Heart right ventricle (tissue), 16 donors: ENCODE data around the gene PSORS1C1. TPM values are rescaled to one million over a fixed set of nuclear protein-coding genes. Genes with fewer than 3 reads are reported as not detected.
A peak's percentile ranks its signal among the peaks of the same experiment; 100 is the strongest.

Source experiments
- ATAC-seq, 8 donors: fragments of 200-7000 bp; cut with Tn5 transposase; one replicate each; pipeline ENCODE4 v1.9.1; 2020; ENCODE audit warnings: mild to moderate bottlenecking in 8 of 8, moderate library complexity in 8 of 8, moderate number of reproducible peaks in 1 of 8
- DNase-seq, 2 donors: peaks; one replicate each; pipeline ENCODE4 v3.0.0-alpha.2; 2020
- H3K27ac ChIP-seq, 10 donors: fragments of 200-600 bp; sonication (generic) in 2 of 10; one replicate each; pipeline versions ENCODE4 v1.5.0 to v1.8.0; 2020 to 2022; ENCODE audit warnings: mild to moderate bottlenecking in 3 of 10
- H3K27me3 ChIP-seq, 7 donors: fragments of 200-600 bp; one replicate each; pipeline ENCODE4 v1.8.0; 2021 to 2022; ENCODE audit warnings: mild to moderate bottlenecking in 2 of 7
- H3K36me3 ChIP-seq, 9 donors: fragments of 200-600 bp; sonication (generic) in 1 of 9; one replicate each; pipeline versions ENCODE4 v1.5.0 to v1.8.0; 2020 to 2022; ENCODE audit warnings: mild to moderate bottlenecking in 2 of 9
- H3K4me1 ChIP-seq, 9 donors: fragments of 200-600 bp; sonication (generic) in 1 of 9; one replicate each; pipeline versions ENCODE4 v1.5.0 to v1.8.0; 2020 to 2022; ENCODE audit warnings: mild to moderate bottlenecking in 4 of 9
- H3K4me3 ChIP-seq, 10 donors: fragments of 200-600 bp; sonication (generic) in 2 of 10; one replicate each; pipeline versions ENCODE4 v1.5.0 to v1.8.0; 2020 to 2022; ENCODE audit warnings: mild to moderate bottlenecking in 7 of 10, moderate library complexity in 2 of 10
- H3K9me3 ChIP-seq, 11 donors: fragments of 200-600 bp in 10 of 11; sonication (generic) in 2 of 11; one replicate each; pipeline versions ENCODE4 v1.5.0 to v1.8.0; 2013 to 2022; ENCODE audit warnings: mild to moderate bottlenecking in 2 of 11, control low read depth in 1 of 11, moderate library complexity in 1 of 11
- WGBS, 2 donors: extraction: QIAGEN DNeasy Blood & Tissue Kit; methylation state at CpG; one replicate each; pipeline ENCODE4 v1.1.7; 2013; ENCODE audit warnings: inconsistent platforms in 1 of 2; 5-methylcytosine and 5-hydroxymethylcytosine counted together
- intact Hi-C, 10 donors: fragments of 100-400 bp; cut with DNase I; formaldehyde crosslinking; loops; one replicate each; pipeline versions ENCODE4 v1.11.1 to v1.14.2; 2022
- polyA plus RNA-seq, 2 donors: library from polyadenylated mRNA; stranded (reverse); fragments of 200-250 nt; gene quantifications; one replicate each; pipeline ENCODE4 v1.2.3, GENCODE V29; 2013
- total RNA-seq, 10 donors: library from RNA; stranded (reverse); fragmentation: NEBNext Ultra II Directional in 3 of 10; extraction: Animal tissue kit (Norgen Biotek cat#: 25700) in 3 of 10; gene quantifications; one replicate each; pipeline versions ENCODE4 v1.2.1 to v1.2.4, GENCODE V29; 2021 to 2023
- TF ChIP-seq, protein P1 (sequence below), 9 donors: fragments of 200-600 bp; sonication (generic) in 2 of 9; IDR thresholded peaks; one replicate each; pipeline versions ENCODE4 v1.5.0 to v1.8.0; 2021 to 2022; ENCODE audit warnings: antibody characterized with exemption in 9 of 9, mild to moderate bottlenecking in 5 of 9, moderate library complexity in 1 of 9
- donor health status: Arrhythmogenic right ventricular cardiomyopathy.
- donor health status: ischemic (EF 13 %, LVEDD 7.1; RV severe dilation, severe dysfunction).
- donor health status: healthy with polysubstance abuse.
- donor health status: DM: no; HTN: yes; CAD: no.
- donor health status: DM: no; HTN: no; CAD: no.
- donor health status: ischemic (EF 25% LVEDD 6.9; RV normal size, moderate dysfunction).
- donor health status: ischemic (EF 25% LVEDD 5.7; RV mildly dilated, moderate dysfunction).
- donor health status: healthy.
- donor health status: DM: yes; HTN: yes; CAD: no.
- donor health status: Ischemic cardiomyopathy.
- donor health status: ischemic (EF 35%, LVEDD 5.7; RV mildly dilated, moderate dysfunction).
- donor health status: nonischemic (EF 11% LVEDD 7.7; RV severe dilation, severe dysfunction).
- donor health status: DM: yes; HTN: yes; CAD: no.
- donor health status: PGD.
- donor health status: ischemic (EF 29% LVEDD 5.4; RV normal size, mild dysfunction).
- donor health status: nonischemic (EF 23%, LVEDD 6.1; RV moderate dilation, normal function).

Gene PSORS1C1
- total and polyA plus RNA-seq, 12 donors = 0.13 to 6.2 (median 3.0) TPM

- Histone ChIP-seq H3K27me3 (no peaks in the 10 kb centered on the region), H3K9me3 (no peaks in the 10 kb centered on the region), H3K4me1 (peaks cover 0 to 27% (median 12%) of the 10 kb centered on the region in 9 donors), H3K27ac (peak overlapping the region in 2 of 10 donors; percentile 35 to 49), H3K36me3 (no peaks in the 10 kb centered on the region), H3K4me3 (no peak overlapping the region)
- ATAC-seq (peak in 7 of 8 donors; percentile 25 to 71 (median 53)), DNase-seq (peak in 1 of 2 donors; percentile 53)
- intact Hi-C loops = loop anchor here in 4 of 10 donors (5.0 to 10.0 kb wide), 4 partner anchors 257 to 529 kb away; partner anchors contain the start of genes FLOT1 (in 1 of the 4), GNL1 (in 1 of the 4), IER3 (in 1 of the 4) and PRR3 (in 1 of the 4)
- WGBS, 2 donors = 33 to 39% methylated on average over 8 of the region's 8 CpGs
- TF ChIP-seq, protein P1, sequence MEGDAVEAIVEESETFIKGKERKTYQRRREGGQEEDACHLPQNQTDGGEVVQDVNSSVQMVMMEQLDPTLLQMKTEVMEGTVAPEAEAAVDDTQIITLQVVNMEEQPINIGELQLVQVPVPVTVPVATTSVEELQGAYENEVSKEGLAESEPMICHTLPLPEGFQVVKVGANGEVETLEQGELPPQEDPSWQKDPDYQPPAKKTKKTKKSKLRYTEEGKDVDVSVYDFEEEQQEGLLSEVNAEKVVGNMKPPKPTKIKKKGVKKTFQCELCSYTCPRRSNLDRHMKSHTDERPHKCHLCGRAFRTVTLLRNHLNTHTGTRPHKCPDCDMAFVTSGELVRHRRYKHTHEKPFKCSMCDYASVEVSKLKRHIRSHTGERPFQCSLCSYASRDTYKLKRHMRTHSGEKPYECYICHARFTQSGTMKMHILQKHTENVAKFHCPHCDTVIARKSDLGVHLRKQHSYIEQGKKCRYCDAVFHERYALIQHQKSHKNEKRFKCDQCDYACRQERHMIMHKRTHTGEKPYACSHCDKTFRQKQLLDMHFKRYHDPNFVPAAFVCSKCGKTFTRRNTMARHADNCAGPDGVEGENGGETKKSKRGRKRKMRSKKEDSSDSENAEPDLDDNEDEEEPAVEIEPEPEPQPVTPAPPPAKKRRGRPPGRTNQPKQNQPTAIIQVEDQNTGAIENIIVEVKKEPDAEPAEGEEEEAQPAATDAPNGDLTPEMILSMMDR (IDR thresholded peaks at IDR 0.05) = peak in 7 of 9 donors; percentile 31 to 53 (median 38)
Observed at GRCh38 chr6:31083742-31084354, 30.8 kb upstream of the PSORS1C1 start.

- Histone ChIP-seq H3K36me3 (no peaks in the 10 kb centered on the region), H3K4me3 (no peak overlapping the region), H3K27ac (peak overlapping the region in 1 of 10 donors; percentile 2), H3K9me3 (no peaks in the 10 kb centered on the region), H3K4me1 (peaks cover 0 to 19% (median 8%) of the 10 kb centered on the region in 9 donors), H3K27me3 (no peaks in the 10 kb centered on the region)
- WGBS, 2 donors = 31 to 37% methylated on average over 7 of the region's 7 CpGs
- intact Hi-C loops = loop anchor here in 6 of 10 donors (2.0 to 10.0 kb wide), 6 partner anchors 170 to 532 kb away; partner anchors contain the start of genes FLOT1 (in 1 of the 6), GNL1 (in 1 of the 6), IER3 (in 1 of the 6) and PRR3 (in 1 of the 6)
- DNase-seq (no peak), ATAC-seq (peak in 1 of 8 donors; percentile 10)
- TF ChIP-seq, protein P1 (IDR thresholded peaks at IDR 0.05) = no peak
Observed at GRCh38 chr6:31086788-31087440, 27.7 kb upstream of the PSORS1C1 start.

DNA sequence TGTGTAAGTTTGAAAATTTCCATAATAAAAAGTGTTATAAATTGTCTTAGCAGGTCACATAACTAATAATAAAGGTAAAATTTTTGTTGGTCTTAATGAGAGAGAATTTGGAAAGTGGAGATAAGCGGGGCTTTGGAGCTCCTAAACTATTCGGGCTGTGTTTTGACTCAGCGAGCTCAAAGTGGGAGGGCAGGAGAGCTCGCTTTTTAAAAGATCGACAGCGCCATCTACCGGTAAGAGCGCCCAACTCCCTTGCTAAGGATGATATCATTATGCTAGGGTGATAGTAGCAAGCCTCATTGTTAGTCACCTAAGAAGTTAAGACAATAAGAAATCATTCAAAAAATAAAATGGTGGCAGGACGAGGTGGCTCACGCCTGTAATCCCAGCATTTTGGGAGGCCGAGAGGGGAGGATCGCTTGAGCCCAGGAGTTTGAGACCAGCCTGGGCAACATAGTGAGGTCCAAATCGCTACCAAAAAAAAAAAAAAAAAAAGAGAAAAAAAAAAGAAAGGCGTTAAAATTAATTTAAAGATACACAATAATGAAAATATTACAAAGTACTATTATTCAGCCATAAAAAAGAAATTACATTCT, 27.0 kb upstream of the PSORS1C1 start:
- Histone ChIP-seq H3K27me3 (no peaks in the 10 kb centered on the region), H3K4me1 (peaks cover 0 to 19% (median 8%) of the 10 kb centered on the region in 9 donors), H3K27ac (peak overlapping the region in 1 of 10 donors; percentile 2), H3K4me3 (no peak overlapping the region), H3K9me3 (no peaks in the 10 kb centered on the region), H3K36me3 (no peaks in the 10 kb centered on the region)
- intact Hi-C loops = loop anchor here in 6 of 10 donors (2.0 to 10.0 kb wide), 6 partner anchors 170 to 533 kb away; partner anchors contain the start of genes FLOT1 (in 1 of the 6), GNL1 (in 1 of the 6), IER3 (in 1 of the 6) and PRR3 (in 1 of the 6)
- DNase-seq = peak; percentile 83 to 85
- TF ChIP-seq, protein P1 (IDR thresholded peaks at IDR 0.05) = peak; percentile 73 to 87 (median 81)
- WGBS, 2 donors = 13 to 14% methylated on average over 14 of the region's 14 CpGs
- ATAC-seq = peak; percentile 84 to 97 (median 94)
